DMS79 (cell line): ENCODE measurements around the gene ATP7B.
A peak's percentile ranks its signal among the peaks of the same experiment; 100 is the strongest.

ENCODE experiments used
- DNase-seq: peaks from one replicate; lab custom pipeline; 2025; lab: John Stamatoyannopoulos, UW

Gene ATP7B

GRCh38 chr13:51950722-51951121 lies 60.5 kb downstream of the ATP7B start:
- no peak for DNase-seq

DNA sequence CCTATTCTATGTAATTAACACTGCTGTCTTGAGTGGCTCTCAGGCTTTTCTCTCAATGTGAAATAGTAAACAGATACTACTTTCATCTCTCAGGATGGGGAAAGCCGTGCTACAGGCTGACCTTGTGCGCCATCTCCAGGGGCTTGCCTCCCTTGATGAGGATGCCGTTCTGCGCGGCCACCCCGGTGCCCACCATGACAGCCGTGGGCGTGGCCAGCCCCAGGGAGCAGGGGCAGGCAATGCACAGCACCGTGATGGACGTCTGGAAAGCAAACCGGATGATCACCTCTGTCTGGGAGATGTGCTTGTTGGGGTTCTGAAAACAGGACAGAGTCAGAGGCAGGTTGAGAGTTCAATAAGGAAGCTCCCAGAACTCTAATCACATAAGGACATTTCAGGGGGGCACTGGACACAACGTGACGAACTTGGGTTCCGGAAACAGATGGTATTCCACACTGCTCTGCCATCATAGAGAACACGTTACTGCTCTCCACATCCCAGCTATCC lies 65.0 kb downstream of the ATP7B start:
- DNase-seq, result no peak

DNA sequence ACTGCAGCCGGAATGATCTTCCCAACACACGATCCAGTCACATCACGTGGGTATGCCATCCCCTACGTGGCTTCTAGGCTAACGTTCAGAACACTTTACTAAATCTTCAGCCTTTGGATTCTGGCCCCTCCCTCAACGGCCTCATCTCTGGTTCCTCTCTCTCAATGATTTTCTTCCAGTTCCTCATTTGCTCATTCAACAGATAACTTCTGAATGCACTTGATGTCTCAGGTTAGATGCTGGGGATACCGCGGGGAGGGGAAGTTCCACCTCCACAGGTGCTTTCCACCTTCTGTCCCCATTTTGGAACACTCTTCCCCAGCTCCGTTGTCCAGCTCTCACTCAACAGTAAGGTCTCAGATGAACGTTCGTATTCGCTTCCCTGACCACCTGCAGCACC lies 66.1 kb downstream of the ATP7B start:
- DNase-seq, result no peak

DNA sequence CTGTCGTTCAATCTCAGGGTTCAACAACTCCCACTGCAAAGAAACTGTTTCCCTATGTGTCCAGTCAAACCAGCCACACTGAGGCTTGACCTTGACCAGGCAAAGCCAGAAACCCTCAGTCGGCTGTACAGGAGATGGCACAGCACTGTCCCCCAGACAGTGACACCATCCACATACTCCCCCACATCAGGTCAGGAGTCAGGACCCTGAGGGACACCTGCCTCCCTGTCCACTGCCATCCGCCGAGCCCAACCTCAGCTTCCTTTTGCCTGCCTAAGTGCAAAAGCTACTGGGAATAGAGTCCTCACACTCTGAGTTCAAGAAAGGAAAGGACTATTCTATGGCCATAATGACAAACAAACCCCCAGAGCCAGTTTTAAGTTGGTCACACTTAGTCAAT lies 66.8 kb downstream of the ATP7B start:
- DNase-seq, result no peak

- DNase-seq, result no peak
These were observed 67.5 kb downstream of the ATP7B start for GRCh38 chr13:51943721-51944120.

- DNase-seq, result peak; percentile 25
These were observed 69.1 kb downstream of the ATP7B start for GRCh38 chr13:51942189-51942588.

DNA sequence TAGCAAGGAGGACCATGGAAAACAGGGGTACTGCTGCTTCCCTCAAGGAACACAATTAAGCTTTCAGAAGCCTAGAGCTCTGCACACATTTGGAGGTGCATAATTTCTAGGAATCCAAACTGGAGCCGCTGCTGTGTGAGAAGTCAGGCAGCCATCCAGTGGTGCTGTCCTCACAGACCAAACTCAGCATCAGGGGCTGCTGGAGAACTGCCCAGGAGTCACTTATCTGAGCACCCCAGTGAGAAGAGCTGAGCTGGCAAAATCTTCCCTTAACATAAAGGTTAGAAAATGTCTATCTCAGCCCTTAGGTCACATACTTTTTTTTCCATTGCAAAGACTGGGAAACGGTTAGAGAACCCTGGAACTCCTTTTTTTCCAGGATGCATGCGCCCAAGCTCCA lies 72.8 kb downstream of the ATP7B start:
- DNase-seq, result peak; percentile 7

GRCh38 chr13:51937320-51938290 lies 73.6 kb downstream of the ATP7B start:
- no peak for DNase-seq

GRCh38 chr13:51935326-51936171 lies 75.7 kb downstream of the ATP7B start:
- DNase-seq, result no peak

DNA sequence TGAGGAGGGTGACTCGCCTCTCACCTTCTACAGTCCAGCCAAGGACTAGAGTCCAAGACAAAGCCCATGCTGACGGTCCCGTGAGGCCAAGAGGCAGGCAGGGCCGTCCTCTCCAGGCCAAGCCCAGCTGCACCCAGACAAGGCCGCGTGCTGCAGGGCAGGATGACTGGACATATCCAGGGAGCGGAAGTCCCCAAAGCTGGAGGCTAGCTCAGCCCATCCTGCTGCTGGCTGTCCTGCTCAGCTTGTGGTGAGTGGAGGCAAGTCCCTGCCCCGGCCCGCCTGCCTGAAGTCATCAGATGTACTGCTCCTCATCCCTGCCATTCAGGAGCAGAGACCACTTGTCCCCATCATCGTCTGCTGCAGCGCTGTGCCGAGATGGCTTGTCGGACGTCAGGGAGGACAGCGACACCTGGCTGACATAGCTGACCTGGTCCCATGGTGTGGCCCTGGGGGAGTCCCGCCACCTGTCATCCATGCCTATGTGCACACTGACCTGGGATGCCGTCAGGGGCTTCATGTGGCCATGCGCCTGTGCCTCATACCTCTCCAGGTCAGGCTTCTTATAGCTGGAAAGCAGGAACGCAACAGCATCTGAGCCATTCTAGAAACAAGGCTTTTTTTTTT lies 76.7 kb downstream of the ATP7B start:
- no peak for DNase-seq

DNA sequence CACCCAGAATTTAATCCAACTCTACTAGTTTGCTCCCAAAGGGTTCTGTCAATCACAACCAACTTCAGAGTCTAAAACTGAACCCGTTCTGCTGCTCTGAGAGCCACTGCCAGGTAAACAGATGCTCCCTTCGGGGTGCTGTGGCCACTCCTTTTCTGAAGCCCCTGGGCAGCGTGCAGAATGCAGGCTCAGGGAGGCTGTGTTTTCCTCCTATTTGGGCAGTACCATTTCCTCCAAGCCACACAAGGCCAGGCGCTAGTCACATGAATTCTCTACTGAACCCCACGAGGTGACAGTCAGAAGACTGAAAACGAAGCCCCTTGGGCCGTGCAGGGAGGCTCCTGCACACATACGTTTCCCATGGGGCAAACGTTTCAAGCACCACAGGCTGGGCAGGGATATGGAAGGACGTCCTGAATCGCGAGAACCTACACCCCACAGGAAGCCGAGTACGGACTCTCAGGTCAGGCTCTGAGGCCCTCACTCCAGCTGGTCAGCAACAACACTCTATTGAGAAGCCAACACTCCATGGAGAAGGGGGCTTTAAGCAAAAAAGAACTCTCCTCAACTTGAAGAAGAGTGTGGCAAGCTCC lies 77.7 kb downstream of the ATP7B start:
- no peak for DNase-seq

GRCh38 chr13:51932231-51932630 lies 79.0 kb downstream of the ATP7B start:
- no peak for DNase-seq

DNA sequence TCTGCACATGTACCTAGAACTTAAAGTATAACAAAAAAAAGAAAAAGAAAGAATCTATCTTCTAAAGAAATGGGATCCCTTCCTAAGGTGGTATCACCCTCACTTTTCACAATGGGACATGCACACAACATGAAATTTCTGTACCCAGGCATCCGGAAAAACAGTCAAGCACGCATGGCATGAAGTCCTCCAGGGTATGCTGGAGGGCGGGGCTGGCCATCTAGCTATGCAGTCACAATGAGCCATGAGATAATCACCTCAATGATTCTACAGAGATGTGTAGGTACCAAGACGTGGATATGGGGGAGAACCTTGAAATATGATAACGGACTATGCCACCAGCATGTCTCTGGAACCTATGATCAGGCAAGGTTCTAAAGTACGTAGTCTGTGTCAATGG lies 79.6 kb downstream of the ATP7B start:
- no peak for DNase-seq

DNA sequence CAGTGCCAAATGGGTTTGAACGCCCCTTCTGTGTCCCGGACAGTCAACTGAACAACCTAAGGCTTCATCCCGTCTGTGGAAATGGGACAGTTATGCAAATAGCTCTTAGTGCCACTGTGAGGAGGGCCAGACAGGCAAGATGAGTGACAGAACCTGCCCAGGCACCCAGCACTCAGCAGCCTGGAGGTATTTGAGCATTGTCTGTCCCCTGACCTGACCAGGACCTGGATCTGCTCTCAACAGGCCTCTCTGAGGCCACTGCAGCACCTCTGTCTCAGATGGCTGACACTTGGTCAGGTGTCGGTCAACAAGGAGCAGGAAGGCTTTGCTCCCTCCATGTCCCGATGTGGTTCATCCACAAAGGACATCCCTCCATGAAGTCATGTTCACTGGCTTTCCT lies 81.6 kb downstream of the ATP7B start:
- no peak for DNase-seq

DNA sequence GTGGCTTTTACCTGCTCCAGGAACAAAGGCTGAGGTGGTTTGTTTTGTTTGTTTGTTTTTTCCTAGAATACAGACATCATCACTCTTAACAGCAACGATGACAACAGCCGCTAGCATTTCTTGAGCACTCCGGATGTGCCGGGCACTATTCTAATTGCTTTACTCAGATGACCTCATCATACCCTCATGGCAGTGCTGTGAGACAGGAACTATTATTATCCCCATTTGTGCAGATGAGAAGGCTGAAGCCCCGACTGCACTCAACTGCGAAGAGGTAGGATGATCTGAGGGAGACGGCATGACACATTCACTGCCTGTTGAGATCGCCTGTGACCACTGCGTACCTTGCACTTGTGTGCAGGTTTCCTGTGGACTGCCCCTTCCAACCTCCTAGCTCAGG lies 83.0 kb downstream of the ATP7B start:
- DNase-seq, result no peak

DNA sequence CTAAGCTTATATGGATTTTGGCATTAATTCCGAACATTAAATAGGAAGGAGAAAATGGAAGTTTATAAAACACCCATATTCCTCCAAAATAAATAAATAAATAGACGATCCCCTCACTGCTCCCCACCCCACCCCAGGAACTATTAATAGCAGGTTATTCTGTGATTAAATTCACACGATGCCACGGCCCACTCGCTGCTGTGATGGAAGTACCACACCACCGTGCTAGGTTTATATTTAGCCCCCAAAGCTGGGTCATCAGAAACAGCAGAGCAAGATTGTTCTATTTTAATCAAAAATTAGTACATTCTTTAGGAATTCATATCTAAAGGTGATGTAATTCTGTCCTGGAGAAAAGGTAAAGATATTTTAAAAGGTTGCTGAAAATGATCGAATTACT lies 84.1 kb downstream of the ATP7B start:
- no peak for DNase-seq

DNA sequence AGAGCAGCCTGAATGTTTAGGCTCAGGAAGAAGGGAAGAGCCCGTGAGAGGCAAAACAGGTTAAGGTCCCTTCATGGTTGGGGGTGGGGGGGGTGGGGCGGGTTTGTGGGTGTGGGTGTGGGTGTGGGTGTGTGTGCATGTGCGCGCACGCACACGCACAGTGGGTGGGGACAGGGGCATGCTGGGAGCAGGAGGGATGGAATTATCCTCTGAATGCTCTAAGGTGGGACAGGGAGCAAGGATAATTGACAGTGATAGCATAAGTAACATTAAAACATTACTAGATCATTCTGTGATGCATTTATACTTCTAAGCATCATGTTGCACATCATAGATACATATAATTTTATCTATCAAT lies 84.7 kb downstream of the ATP7B start:
- DNase-seq, result no peak

GRCh38 chr13:51925865-51926527 lies 85.3 kb downstream of the ATP7B start:
- DNase-seq, result no peak

DNA sequence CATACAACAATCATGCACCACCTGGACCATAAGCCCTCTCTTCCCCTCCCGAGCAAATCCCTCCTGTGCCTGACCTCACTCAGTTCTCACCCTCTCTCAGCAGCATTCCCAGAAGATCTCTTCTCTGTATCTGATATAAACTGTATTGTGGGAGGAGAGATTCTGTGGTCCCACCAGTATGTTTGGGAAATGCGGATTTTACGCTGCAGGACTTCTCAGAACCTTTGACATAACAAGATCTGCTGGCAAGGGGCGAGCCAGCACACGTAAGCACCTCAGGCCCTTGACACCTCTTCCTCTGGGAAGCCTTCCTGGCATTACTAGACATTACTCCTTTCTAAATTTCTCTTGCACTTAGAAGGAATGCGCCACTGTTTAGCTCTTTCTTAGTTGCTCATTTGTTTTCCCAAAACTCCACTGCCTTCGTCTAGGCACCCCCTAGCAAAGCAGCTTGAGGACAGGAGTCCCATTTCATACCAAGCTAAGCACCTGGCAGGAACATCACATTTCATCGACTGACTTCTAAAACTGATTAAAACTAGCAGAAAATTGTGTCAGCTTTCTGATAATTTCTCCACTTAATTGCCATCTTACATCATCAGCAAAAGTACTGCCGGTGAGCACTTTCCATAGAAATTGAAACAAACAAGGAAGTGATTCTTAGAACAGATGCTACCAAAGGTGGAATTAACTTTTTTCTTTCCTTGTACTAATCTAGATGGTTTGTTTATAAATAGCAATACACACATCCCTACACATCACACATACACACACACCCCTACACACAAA lies 86.3 kb downstream of the ATP7B start:
- no peak for DNase-seq

DNA sequence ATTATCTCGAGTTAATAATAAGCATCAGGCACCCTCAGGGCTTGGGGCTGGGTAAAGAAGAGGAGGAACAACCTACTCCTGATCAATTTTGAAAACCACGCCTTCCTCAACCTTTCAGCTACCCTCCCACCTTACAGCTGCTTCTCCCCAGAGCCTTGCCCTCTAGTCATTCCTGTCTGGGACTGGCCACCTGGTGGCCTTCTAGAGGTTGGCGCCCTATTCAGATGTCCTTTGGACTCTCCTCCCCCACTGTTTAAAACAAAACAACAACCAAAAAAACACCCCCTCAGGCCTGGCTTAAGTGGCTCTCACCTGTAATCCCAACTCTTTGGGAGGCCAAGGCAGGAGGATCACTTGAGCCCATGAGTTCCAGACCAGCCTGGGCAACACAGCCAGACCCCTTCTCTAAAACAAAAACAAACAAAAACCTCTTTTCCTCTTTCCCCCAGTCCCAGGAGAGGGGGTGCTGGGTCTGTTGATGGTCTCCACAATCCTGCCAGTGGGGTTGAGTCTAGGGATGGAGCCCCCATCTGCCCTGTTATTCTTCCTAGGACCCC lies 87.2 kb downstream of the ATP7B start:
- no peak for DNase-seq
